ENCODE results near the gene LTBP1. TPM values are rescaled to one million over a fixed set of nuclear protein-coding genes. Genes with fewer than 3 reads are reported as not detected.

Gene LTBP1
- total and polyA plus RNA-seq, 5 donors from 2014 or later: 3.7 TPM; not detected in 4

DNA sequence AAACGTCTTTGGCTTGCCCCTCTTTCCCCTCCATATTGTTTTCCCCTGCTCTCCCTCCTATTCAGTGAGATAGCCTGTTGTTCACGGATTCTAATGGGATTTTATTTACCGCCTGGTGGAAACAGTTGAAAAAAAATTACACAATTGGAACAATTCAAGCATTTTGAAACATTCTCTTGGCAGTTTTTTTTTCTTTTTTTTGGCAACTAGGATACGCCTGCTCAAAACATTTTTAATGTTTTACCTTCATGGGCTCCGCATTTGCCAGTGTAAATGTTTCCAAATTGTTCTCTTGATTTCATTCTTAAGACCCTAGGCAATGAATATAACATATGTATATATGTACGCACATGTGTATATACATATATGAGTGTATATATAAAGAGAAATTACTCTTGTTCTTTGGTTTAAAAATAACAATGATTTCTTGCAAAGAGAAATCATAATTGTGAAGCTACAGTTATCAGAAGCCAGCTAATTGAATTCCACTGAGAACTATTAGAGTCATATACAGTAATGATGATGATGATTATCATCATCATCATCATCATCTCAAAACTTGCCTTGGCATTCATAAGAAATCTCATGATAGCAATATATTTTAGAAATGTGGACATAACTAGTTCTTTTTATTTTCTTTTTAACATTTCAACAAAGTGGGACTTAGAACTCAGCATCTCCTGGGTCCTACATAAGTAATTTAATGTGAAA, 146.7 kb downstream of the LTBP1 start:
- H3K27ac ChIP-seq (ENCODE audit: insufficient read depth, low read length, poor library complexity, severe bottlenecking): no peak overlapping the region
- Mint-ChIP-seq H3K27me3 (peaks cover 16% of the 10 kb centered on the region), H3K9me3 (peaks cover 0 to 4% (median 0%) of the 10 kb centered on the region in 7 donors), H3K27ac (no peak overlapping the region), H3K36me3 (no peaks in the 10 kb centered on the region), H3K4me1 (no peaks in the 10 kb centered on the region), H3K4me3 (no peak overlapping the region)
- no peak overlapping the region for H3K4me3 ChIP-seq (ENCODE audit: low read depth, low read length)
- DNase-seq: no peak
- no peak for ATAC-seq (ENCODE audit: low read depth in 2 of 2)
- H3K4me1 ChIP-seq (ENCODE audit: control insufficient read depth, insufficient read depth, low read length, poor library complexity, severe bottlenecking): no peaks in the 10 kb centered on the region
- H3K36me3 ChIP-seq (ENCODE audit: control insufficient read depth, insufficient read depth, low read length): no peaks in the 10 kb centered on the region
- peaks cover 1% of the 10 kb centered on the region for H3K27me3 ChIP-seq (ENCODE audit: control insufficient read depth, insufficient read depth, low read length)
- H3K9me3 ChIP-seq (ENCODE audit: control insufficient read depth in 2 of 2, low read length in 2 of 2): no peaks in the 10 kb centered on the region

DNA sequence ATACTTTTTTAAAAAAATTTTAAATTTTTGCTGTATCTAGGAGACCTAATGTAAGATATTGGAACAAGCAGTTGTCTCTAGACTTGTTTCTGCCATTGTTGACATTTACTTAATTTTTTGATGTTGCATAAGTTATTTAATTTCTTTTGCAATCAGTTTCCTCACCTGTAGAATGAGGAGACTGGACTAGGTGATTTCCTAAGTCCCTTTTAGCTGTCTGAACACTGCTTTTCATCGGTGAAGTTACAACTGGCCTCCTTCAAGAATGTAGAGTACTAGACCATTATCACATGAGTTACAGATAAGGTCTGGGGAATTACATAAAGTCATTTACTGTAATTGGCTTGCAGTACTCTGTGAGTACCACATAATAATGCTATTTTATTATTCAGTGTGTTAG, 147.6 kb downstream of the LTBP1 start:
- Histone ChIP-seq H3K27ac (ENCODE audit: insufficient read depth, low read length, poor library complexity, severe bottlenecking) (no peak overlapping the region), H3K36me3 (ENCODE audit: control insufficient read depth, insufficient read depth, low read length) (no peaks in the 10 kb centered on the region), H3K9me3 (ENCODE audit: control insufficient read depth in 2 of 2, low read length in 2 of 2) (no peaks in the 10 kb centered on the region), H3K4me3 (ENCODE audit: low read depth, low read length) (no peak overlapping the region), H3K27me3 (ENCODE audit: control insufficient read depth, insufficient read depth, low read length) (peaks cover 1% of the 10 kb centered on the region), H3K4me1 (ENCODE audit: control insufficient read depth, insufficient read depth, low read length, poor library complexity, severe bottlenecking) (no peaks in the 10 kb centered on the region)
- no peak overlapping the region for H3K4me3 Mint-ChIP-seq
- no peaks in the 10 kb centered on the region for H3K4me1 Mint-ChIP-seq
- DNase-seq (no peak), ATAC-seq (ENCODE audit: low read depth in 2 of 2) (no peak)
- H3K36me3 Mint-ChIP-seq: no peaks in the 10 kb centered on the region
- peaks cover 0 to 4% (median 0%) of the 10 kb centered on the region in 7 donors for H3K9me3 Mint-ChIP-seq
- no peak overlapping the region for H3K27ac Mint-ChIP-seq
- peaks cover 16% of the 10 kb centered on the region for H3K27me3 Mint-ChIP-seq

DNA sequence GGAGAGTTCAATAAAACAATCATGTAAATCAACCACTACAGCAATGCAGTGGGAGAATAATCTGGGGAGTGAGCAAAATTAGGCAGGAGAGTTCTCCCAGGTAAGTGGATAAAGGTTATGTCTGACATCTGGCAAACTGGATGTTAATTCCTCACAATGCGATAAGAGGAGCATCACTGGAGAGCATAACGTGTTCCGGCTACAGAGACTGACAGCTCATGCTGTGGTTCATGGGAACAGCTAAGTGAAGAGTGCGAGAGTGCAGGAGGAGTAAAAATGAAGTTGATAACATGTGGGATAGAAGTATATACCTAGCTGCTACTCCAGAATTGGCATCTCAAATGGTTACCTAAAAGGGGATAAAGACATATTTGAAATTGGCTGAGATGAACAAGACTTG, 153.2 kb downstream of the LTBP1 start:
- no peaks in the 10 kb centered on the region for H3K4me1 ChIP-seq (ENCODE audit: control insufficient read depth, insufficient read depth, low read length, poor library complexity, severe bottlenecking)
- no peaks in the 10 kb centered on the region for H3K4me1 Mint-ChIP-seq
- H3K36me3 ChIP-seq (ENCODE audit: control insufficient read depth, insufficient read depth, low read length): no peaks in the 10 kb centered on the region
- H3K36me3 Mint-ChIP-seq: no peaks in the 10 kb centered on the region
- H3K27ac ChIP-seq (ENCODE audit: insufficient read depth, low read length, poor library complexity, severe bottlenecking): no peak overlapping the region
- H3K4me3 ChIP-seq (ENCODE audit: low read depth, low read length): no peak overlapping the region
- no peak overlapping the region for H3K27ac Mint-ChIP-seq
- ATAC-seq (ENCODE audit: low read depth in 2 of 2): no peak
- H3K9me3 Mint-ChIP-seq: peaks cover 0 to 2% (median 0%) of the 10 kb centered on the region in 7 donors
- DNase-seq: no peak
- H3K27me3 ChIP-seq (ENCODE audit: control insufficient read depth, insufficient read depth, low read length): peaks cover 2% of the 10 kb centered on the region
- H3K9me3 ChIP-seq (ENCODE audit: control insufficient read depth in 2 of 2, low read length in 2 of 2): no peaks in the 10 kb centered on the region
- H3K4me3 Mint-ChIP-seq: no peak overlapping the region
- peaks cover 12% of the 10 kb centered on the region for H3K27me3 Mint-ChIP-seq

DNA sequence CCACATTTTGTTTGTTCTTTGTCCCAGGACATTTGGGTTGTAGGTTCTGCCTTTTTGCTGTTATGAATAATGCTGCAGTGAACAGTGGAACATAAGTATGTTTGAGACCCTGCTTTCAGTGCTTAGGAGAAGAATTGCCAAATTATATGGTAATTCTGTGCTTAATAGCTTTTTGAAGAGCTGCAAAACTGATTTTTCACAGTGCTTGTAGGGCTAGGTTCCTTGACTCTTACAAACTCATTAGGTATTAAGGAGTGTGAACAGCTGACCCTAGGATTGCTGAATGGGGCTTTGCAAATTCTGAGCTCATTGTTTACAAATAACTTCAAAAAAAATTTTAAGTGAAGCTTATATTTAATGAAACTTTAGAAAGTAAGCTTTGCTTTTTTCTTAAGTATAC, 154.2 kb downstream of the LTBP1 start:
- no peak for ATAC-seq (ENCODE audit: low read depth in 2 of 2)
- no peaks in the 10 kb centered on the region for H3K4me1 Mint-ChIP-seq
- H3K27ac Mint-ChIP-seq: no peak overlapping the region
- Histone ChIP-seq H3K9me3 (ENCODE audit: control insufficient read depth in 2 of 2, low read length in 2 of 2) (no peaks in the 10 kb centered on the region), H3K4me3 (ENCODE audit: low read depth, low read length) (no peak overlapping the region), H3K36me3 (ENCODE audit: control insufficient read depth, insufficient read depth, low read length) (no peaks in the 10 kb centered on the region), H3K27me3 (ENCODE audit: control insufficient read depth, insufficient read depth, low read length) (peaks cover 2% of the 10 kb centered on the region), H3K4me1 (ENCODE audit: control insufficient read depth, insufficient read depth, low read length, poor library complexity, severe bottlenecking) (no peaks in the 10 kb centered on the region), H3K27ac (ENCODE audit: insufficient read depth, low read length, poor library complexity, severe bottlenecking) (no peak overlapping the region)
- no peak overlapping the region for H3K4me3 Mint-ChIP-seq
- no peaks in the 10 kb centered on the region for H3K9me3 Mint-ChIP-seq
- no peaks in the 10 kb centered on the region for H3K36me3 Mint-ChIP-seq
- H3K27me3 Mint-ChIP-seq: peaks cover 5% of the 10 kb centered on the region
- no peak for DNase-seq

DNA sequence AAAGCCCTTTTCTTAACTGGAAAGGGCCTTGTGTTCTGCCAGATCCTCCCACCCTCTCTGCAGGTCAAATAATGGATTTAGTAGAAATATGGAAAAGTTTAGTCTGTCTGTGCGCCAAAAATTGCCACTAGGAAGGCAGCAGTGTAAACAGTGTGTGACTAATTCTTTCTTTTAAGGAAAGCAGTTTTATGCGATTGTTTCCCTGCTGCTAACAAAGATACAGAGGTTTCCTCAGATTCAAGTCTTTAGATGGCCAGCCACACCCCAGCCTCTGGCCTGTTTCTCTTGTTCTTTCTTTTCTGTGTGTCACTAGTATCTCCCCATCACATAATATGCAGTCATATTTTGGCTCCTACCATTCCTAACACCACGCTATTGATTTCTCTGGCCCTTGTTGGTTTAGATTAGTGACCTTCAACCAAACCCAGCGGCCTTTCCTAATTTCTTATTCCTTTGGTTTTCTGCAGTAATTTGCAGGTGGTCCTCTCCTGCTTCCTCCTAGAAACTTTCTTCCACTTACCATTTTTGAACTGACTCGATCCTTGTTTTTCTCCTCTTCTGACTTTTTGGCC, 157.4 kb downstream of the LTBP1 start:
- ATAC-seq (ENCODE audit: low read depth in 2 of 2) (no peak), DNase-seq (no peak)
- H3K27ac ChIP-seq (ENCODE audit: insufficient read depth, low read length, poor library complexity, severe bottlenecking): no peak overlapping the region
- no peaks in the 10 kb centered on the region for H3K36me3 ChIP-seq (ENCODE audit: control insufficient read depth, insufficient read depth, low read length)
- Mint-ChIP-seq H3K4me1 (no peaks in the 10 kb centered on the region), H3K36me3 (no peaks in the 10 kb centered on the region), H3K27me3 (peaks cover 4% of the 10 kb centered on the region), H3K27ac (no peak overlapping the region), H3K9me3 (no peaks in the 10 kb centered on the region), H3K4me3 (no peak overlapping the region)
- no peaks in the 10 kb centered on the region for H3K9me3 ChIP-seq (ENCODE audit: control insufficient read depth in 2 of 2, low read length in 2 of 2)
- H3K27me3 ChIP-seq (ENCODE audit: control insufficient read depth, insufficient read depth, low read length): peaks cover 2% of the 10 kb centered on the region
- no peak overlapping the region for H3K4me3 ChIP-seq (ENCODE audit: low read depth, low read length)
- no peaks in the 10 kb centered on the region for H3K4me1 ChIP-seq (ENCODE audit: control insufficient read depth, insufficient read depth, low read length, poor library complexity, severe bottlenecking)

DNA sequence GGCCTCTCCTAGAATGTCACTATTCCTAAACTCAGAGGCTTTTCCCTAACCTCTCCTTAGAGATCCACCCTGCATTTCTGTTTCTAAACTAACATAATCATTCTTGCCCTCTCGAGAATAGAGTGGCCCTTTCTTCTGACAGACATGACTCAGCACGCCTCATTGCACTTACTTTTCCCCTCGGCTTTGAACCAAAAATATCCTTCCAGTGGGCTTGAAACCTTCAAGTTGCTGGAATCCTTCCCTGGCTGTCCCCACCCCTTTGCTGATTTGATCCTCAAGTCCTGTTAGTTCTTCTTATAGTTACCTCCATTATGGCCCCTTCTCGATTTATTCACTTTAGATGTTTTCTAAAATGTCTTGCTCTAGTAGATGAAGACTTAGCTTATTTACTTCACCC, 158.0 kb downstream of the LTBP1 start:
- no peak overlapping the region for H3K4me3 Mint-ChIP-seq

DNA sequence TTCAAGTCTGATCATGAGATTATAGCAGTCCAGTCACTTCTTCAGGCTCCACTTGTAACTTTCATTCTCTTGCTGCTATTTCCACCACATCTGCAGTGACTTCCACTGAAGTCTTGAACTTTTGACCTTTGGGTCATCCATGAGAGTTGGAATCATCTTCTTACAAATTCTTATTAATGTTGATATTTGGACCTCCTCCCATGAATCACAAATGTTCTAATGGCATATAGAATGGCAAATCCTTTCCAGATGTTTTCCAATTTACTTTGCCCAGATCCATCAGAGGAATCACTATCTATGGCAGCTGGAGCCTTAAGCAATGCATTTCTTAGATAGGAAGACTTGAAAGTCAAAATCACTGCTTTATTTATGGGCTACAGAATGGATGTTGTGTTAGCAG, 159.4 kb downstream of the LTBP1 start:
- no peaks in the 10 kb centered on the region for H3K36me3 Mint-ChIP-seq
- H3K4me3 ChIP-seq (ENCODE audit: low read depth, low read length): no peak overlapping the region
- H3K4me1 Mint-ChIP-seq: no peaks in the 10 kb centered on the region
- H3K36me3 ChIP-seq (ENCODE audit: control insufficient read depth, insufficient read depth, low read length): no peaks in the 10 kb centered on the region
- DNase-seq (no peak), ATAC-seq (ENCODE audit: low read depth in 2 of 2) (no peak)
- peaks cover 4% of the 10 kb centered on the region for H3K27me3 Mint-ChIP-seq
- peaks cover 8% of the 10 kb centered on the region for H3K27me3 ChIP-seq (ENCODE audit: control insufficient read depth, insufficient read depth, low read length)
- H3K27ac Mint-ChIP-seq: no peak overlapping the region
- H3K9me3 Mint-ChIP-seq: peaks cover 0 to 6% (median 0%) of the 10 kb centered on the region in 7 donors
- H3K4me3 Mint-ChIP-seq: no peak overlapping the region
- no peaks in the 10 kb centered on the region for H3K9me3 ChIP-seq (ENCODE audit: control insufficient read depth in 2 of 2, low read length in 2 of 2)
- H3K4me1 ChIP-seq (ENCODE audit: control insufficient read depth, insufficient read depth, low read length, poor library complexity, severe bottlenecking): no peaks in the 10 kb centered on the region
- H3K27ac ChIP-seq (ENCODE audit: insufficient read depth, low read length, poor library complexity, severe bottlenecking): no peak overlapping the region

More for the DNA sequence above, 158.0 kb downstream of the LTBP1 start:
- no peak for ATAC-seq (ENCODE audit: low read depth in 2 of 2)
- H3K27ac Mint-ChIP-seq: no peak overlapping the region
- Histone ChIP-seq H3K4me3 (ENCODE audit: low read depth, low read length) (no peak overlapping the region), H3K9me3 (ENCODE audit: control insufficient read depth in 2 of 2, low read length in 2 of 2) (no peaks in the 10 kb centered on the region), H3K4me1 (ENCODE audit: control insufficient read depth, insufficient read depth, low read length, poor library complexity, severe bottlenecking) (no peaks in the 10 kb centered on the region), H3K36me3 (ENCODE audit: control insufficient read depth, insufficient read depth, low read length) (no peaks in the 10 kb centered on the region), H3K27ac (ENCODE audit: insufficient read depth, low read length, poor library complexity, severe bottlenecking) (no peak overlapping the region), H3K27me3 (ENCODE audit: control insufficient read depth, insufficient read depth, low read length) (peaks cover 2% of the 10 kb centered on the region)
- peaks cover 4% of the 10 kb centered on the region for H3K27me3 Mint-ChIP-seq
- no peaks in the 10 kb centered on the region for H3K4me1 Mint-ChIP-seq
- no peak for DNase-seq
- no peaks in the 10 kb centered on the region for H3K36me3 Mint-ChIP-seq
- H3K9me3 Mint-ChIP-seq: no peaks in the 10 kb centered on the region
